Measurements from ENCODE around the gene GRIN1. TPM values are rescaled to one million over a fixed set of nuclear protein-coding genes. Genes with fewer than 3 reads are reported as not detected.

GRIN1 gene
- total and polyA plus RNA-seq, 10 of the 15 experiments (the other 5 are each of a cell fraction or from before 2014, with no cell fraction given): 0.05 to 0.10 (median 0.06) TPM; not detected in 6

GRCh38 chr9:137168904-137169856 is 30.2 kb downstream of the GRIN1 start (continued):
- TF ChIP-seq BCLAF1 (IDR thresholded peaks at IDR 0.05) (no peak), POLR2A (IDR thresholded peaks at IDR 0.05; ENCODE audit: low read depth, low read length) (no peak), KDM1A (IDR thresholded peaks at IDR 0.05; ENCODE audit: borderline replicate concordance) (no peak), BACH1 (IDR thresholded peaks at IDR 0.05; ENCODE audit: borderline replicate concordance) (no peak), RAD51 (IDR thresholded peaks at IDR 0.05) (no peak), NR2F1 (conservative IDR thresholded peaks at IDR 0.05) (peak; percentile 27; the same call in 1 of the 2 replicates), RUNX3 (IDR thresholded peaks at IDR 0.05; ENCODE audit: low read length) (no peak), MTA2 (IDR thresholded peaks at IDR 0.05; ENCODE audit: low read depth) (no peak), TARDBP (IDR thresholded peaks at IDR 0.05; ENCODE audit: borderline replicate concordance) (no peak), NRF1 (conservative IDR thresholded peaks at IDR 0.05; ENCODE audit: low read depth, low read length) (peak; percentile 33; the same call in 1 of the 2 replicates), NFYB (IDR thresholded peaks at IDR 0.05; ENCODE audit: insufficient read depth, low read depth, low read length) (peak; percentile 35; the same call in 1 of the 2 replicates), NFXL1 (IDR thresholded peaks at IDR 0.05; ENCODE audit: borderline replicate concordance) (no peak), HDAC2 (IDR thresholded peaks at IDR 0.05) (0 out of 2 replicates have a peak, but pooled peaks have one; percentile 3), CHD1 (IDR thresholded peaks at IDR 0.05; ENCODE audit: low read depth, low read length) (no peak), SP1 (IDR thresholded peaks at IDR 0.05; ENCODE audit: low read depth, low read length) (no peak), SUPT20H (IDR thresholded peaks at IDR 0.05; ENCODE audit: borderline replicate concordance, control insufficient read depth, low read depth, low read length) (no peak), JUND (IDR thresholded peaks at IDR 0.05; ENCODE audit: low read depth, low read length) (no peak), CHD2 (IDR thresholded peaks at IDR 0.05; ENCODE audit: borderline replicate concordance, low read depth, low read length) (no peak)
- TF ChIP-seq, protein P1, sequence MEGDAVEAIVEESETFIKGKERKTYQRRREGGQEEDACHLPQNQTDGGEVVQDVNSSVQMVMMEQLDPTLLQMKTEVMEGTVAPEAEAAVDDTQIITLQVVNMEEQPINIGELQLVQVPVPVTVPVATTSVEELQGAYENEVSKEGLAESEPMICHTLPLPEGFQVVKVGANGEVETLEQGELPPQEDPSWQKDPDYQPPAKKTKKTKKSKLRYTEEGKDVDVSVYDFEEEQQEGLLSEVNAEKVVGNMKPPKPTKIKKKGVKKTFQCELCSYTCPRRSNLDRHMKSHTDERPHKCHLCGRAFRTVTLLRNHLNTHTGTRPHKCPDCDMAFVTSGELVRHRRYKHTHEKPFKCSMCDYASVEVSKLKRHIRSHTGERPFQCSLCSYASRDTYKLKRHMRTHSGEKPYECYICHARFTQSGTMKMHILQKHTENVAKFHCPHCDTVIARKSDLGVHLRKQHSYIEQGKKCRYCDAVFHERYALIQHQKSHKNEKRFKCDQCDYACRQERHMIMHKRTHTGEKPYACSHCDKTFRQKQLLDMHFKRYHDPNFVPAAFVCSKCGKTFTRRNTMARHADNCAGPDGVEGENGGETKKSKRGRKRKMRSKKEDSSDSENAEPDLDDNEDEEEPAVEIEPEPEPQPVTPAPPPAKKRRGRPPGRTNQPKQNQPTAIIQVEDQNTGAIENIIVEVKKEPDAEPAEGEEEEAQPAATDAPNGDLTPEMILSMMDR (IDR thresholded peaks at IDR 0.05 in 2 of 3, conservative IDR thresholded peaks at IDR 0.05 in 1 of 3; ENCODE audit: control insufficient read depth in 2 of 3, extremely low read depth in 1 of 3, insufficient read depth in 1 of 3, low read depth in 3 of 3, low read length in 3 of 3): no peak
- TF ChIP-seq, protein P2, sequence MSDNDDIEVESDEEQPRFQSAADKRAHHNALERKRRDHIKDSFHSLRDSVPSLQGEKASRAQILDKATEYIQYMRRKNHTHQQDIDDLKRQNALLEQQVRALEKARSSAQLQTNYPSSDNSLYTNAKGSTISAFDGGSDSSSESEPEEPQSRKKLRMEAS (IDR thresholded peaks at IDR 0.05; ENCODE audit: low read depth, low read length): no peak
- TF ChIP-seq, protein P3, sequence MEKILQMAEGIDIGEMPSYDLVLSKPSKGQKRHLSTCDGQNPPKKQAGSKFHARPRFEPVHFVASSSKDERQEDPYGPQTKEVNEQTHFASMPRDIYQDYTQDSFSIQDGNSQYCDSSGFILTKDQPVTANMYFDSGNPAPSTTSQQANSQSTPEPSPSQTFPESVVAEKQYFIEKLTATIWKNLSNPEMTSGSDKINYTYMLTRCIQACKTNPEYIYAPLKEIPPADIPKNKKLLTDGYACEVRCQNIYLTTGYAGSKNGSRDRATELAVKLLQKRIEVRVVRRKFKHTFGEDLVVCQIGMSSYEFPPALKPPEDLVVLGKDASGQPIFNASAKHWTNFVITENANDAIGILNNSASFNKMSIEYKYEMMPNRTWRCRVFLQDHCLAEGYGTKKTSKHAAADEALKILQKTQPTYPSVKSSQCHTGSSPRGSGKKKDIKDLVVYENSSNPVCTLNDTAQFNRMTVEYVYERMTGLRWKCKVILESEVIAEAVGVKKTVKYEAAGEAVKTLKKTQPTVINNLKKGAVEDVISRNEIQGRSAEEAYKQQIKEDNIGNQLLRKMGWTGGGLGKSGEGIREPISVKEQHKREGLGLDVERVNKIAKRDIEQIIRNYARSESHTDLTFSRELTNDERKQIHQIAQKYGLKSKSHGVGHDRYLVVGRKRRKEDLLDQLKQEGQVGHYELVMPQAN (conservative IDR thresholded peaks at IDR 0.05): peak; percentile 25
